Caco-2 (cell line): Measurements from ENCODE around the gene CAPN15. TPM values are rescaled to one million over a fixed set of nuclear protein-coding genes. Genes with fewer than 3 reads are reported as not detected.

Source experiments
- BruUV-seq: library from RNA; stranded (reverse); fragments of 400-500 nt; replicated peaks from 2 replicates; lab custom pipeline; 2021; lab: Mats Ljungman, UMichigan
- CTCF ChIA-PET: fragments of 300-600 bp; sonication (Branson Sonifier 250); formaldehyde crosslinking; loops from one replicate; lab custom pipeline; 2022; ENCODE audit warnings: antibody characterized with exemption; lab: Charles Lee
- POLR2A ChIA-PET: fragments of 300-600 bp; sonication (Branson Sonifier 250); formaldehyde crosslinking; loops from one replicate; lab custom pipeline; 2022; ENCODE audit warnings: antibody characterized with exemption; lab: Charles Lee
- DNase-seq, 2 experiments: peaks; one replicate each; pipeline versions ENCODE4 v3.0.0 to v3.0.0-alpha.2; 2020 to 2022
- H3K27me3 ChIP-seq: replicated peaks from 2 replicates; pipeline ENCODE4 v1.6.0; 2011; ENCODE audit warnings: low read length; ENCODE audit not compliant: control insufficient read depth, insufficient read depth
- H3K36me3 ChIP-seq: 2 replicates; pipeline ENCODE4 v1.5.1; 2011; ENCODE audit warnings: low read length; ENCODE audit not compliant: control insufficient read depth, insufficient read depth
- H3K4me1 ChIP-seq: fragments of 250-450 bp; sonication (Bioruptor Pico); 2 replicates; pipeline ENCODE4 v1.5.1; 2020; ENCODE audit warnings: mild to moderate bottlenecking
- H3K4me3 ChIP-seq: 2 replicates; pipeline ENCODE4 v1.5.1; 2011; ENCODE audit warnings: low read depth, mild to moderate bottlenecking, control low read depth, low read length
- H3K9me3 ChIP-seq: fragments of 250-450 bp; sonication (Bioruptor Pico); 2 replicates; pipeline ENCODE4 v1.5.1; 2020; ENCODE audit warnings: mild to moderate bottlenecking, moderate library complexity
- H3K27ac Mint-ChIP-seq: one replicate; pipeline ENCODE4 v1.8.0; 2022; ENCODE audit warnings: mixed read lengths; ENCODE audit not compliant: unreplicated experiment
- H3K27me3 Mint-ChIP-seq: one replicate; pipeline ENCODE4 v1.8.0; 2022; ENCODE audit warnings: mixed read lengths; ENCODE audit not compliant: insufficient read depth, unreplicated experiment
- H3K36me3 Mint-ChIP-seq: one replicate; pipeline ENCODE4 v1.8.0; 2022; ENCODE audit warnings: mild to moderate bottlenecking, mixed read lengths; ENCODE audit not compliant: insufficient read depth, unreplicated experiment
- H3K4me1 Mint-ChIP-seq: one replicate; pipeline ENCODE4 v1.8.0; 2022; ENCODE audit warnings: low read depth, mixed read lengths; ENCODE audit not compliant: unreplicated experiment
- H3K4me3 Mint-ChIP-seq: one replicate; pipeline ENCODE4 v1.8.0; 2022; ENCODE audit warnings: mild to moderate bottlenecking, moderate library complexity, mixed read lengths; ENCODE audit not compliant: unreplicated experiment
- H3K9me3 Mint-ChIP-seq: one replicate; pipeline ENCODE4 v1.8.0; 2022; ENCODE audit warnings: mixed read lengths; ENCODE audit not compliant: unreplicated experiment
- intact Hi-C: fragments of 100-400 bp; cut with micrococcal nuclease; formaldehyde crosslinking; loops from one replicate; pipeline ENCODE4 v1.10.0; 2022; ENCODE audit not compliant: unreplicated experiment
- total RNA-seq: library from RNA; stranded (reverse); gene quantifications from 2 replicates; pipeline ENCODE4 v1.2.3, GENCODE V29; 2022
- TF ChIP-seq, protein P1 (sequence below), 2 experiments: fragments of 200-600 bp in 1 of 2; IDR thresholded peaks; 1 replicate in 1 of 2; 2 replicates in 1 of 2; pipeline versions ENCODE4 v1.5.1 to v1.8.0; 2011 to 2022; ENCODE audit warnings: antibody characterized with exemption in 1 of 2, control low read depth in 1 of 2, inconsistent platforms in 1 of 2, low read depth in 1 of 2, low read length in 1 of 2, mild to moderate bottlenecking in 1 of 2, moderate library complexity in 1 of 2; ENCODE audit not compliant: insufficient read depth in 1 of 2, severe bottlenecking in 1 of 2, unreplicated experiment in 1 of 2

CAPN15 gene
- total RNA-seq, 1 experiment from 2014 or later: 85.3 TPM

DNA sequence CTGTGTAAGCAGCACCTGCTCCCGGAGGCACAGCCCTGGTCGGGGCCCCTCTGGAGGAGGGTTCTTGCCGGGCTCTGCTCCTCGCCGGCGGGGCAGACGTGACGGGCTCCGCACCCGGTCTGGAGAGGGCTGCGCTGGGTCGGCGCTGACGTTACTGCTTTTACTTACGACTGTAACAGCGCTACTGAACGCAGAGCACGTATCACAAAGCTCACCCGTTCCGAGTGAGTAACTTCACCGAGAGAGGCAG, 61.1 kb downstream of the CAPN15 start:
- H3K4me1 Mint-ChIP-seq: peaks cover 21% of the 10 kb centered on the region
- no peaks in the 10 kb centered on the region for H3K27me3 Mint-ChIP-seq
- H3K27ac Mint-ChIP-seq: peak overlapping the region; percentile 95
- Histone ChIP-seq H3K36me3 (no peaks in the 10 kb centered on the region; the same call in 1 of the 2 replicates), H3K27me3 (no peaks in the 10 kb centered on the region), H3K4me1 (peaks cover 23% of the 10 kb centered on the region), H3K9me3 (no peaks in the 10 kb centered on the region), H3K4me3 (peak overlapping the region; percentile 77)
- peak in 1 of 2 experiments; percentile 60 for DNase-seq
- intact Hi-C loops: loop anchor here (2.0 to 5.0 kb wide), 2 partner anchors 48 to 61 kb away; partner anchors contain the start of genes CAPN15 and METTL26
- ChIA-PET CTCF (no interaction called here), POLR2A (no interaction called here)
- no peaks in the 10 kb centered on the region for H3K9me3 Mint-ChIP-seq
- BruUV-seq: no TSS peak
- H3K4me3 Mint-ChIP-seq: peak overlapping the region; percentile 75
- TF ChIP-seq, protein P1, sequence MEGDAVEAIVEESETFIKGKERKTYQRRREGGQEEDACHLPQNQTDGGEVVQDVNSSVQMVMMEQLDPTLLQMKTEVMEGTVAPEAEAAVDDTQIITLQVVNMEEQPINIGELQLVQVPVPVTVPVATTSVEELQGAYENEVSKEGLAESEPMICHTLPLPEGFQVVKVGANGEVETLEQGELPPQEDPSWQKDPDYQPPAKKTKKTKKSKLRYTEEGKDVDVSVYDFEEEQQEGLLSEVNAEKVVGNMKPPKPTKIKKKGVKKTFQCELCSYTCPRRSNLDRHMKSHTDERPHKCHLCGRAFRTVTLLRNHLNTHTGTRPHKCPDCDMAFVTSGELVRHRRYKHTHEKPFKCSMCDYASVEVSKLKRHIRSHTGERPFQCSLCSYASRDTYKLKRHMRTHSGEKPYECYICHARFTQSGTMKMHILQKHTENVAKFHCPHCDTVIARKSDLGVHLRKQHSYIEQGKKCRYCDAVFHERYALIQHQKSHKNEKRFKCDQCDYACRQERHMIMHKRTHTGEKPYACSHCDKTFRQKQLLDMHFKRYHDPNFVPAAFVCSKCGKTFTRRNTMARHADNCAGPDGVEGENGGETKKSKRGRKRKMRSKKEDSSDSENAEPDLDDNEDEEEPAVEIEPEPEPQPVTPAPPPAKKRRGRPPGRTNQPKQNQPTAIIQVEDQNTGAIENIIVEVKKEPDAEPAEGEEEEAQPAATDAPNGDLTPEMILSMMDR (IDR thresholded peaks at IDR 0.05; ENCODE audit: insufficient read depth in 1 of 2, low read depth in 1 of 2, low read length in 1 of 2, severe bottlenecking in 1 of 2, unreplicated experiment in 1 of 2): no peak
- H3K36me3 Mint-ChIP-seq: peaks cover 40% of the 10 kb centered on the region

DNA sequence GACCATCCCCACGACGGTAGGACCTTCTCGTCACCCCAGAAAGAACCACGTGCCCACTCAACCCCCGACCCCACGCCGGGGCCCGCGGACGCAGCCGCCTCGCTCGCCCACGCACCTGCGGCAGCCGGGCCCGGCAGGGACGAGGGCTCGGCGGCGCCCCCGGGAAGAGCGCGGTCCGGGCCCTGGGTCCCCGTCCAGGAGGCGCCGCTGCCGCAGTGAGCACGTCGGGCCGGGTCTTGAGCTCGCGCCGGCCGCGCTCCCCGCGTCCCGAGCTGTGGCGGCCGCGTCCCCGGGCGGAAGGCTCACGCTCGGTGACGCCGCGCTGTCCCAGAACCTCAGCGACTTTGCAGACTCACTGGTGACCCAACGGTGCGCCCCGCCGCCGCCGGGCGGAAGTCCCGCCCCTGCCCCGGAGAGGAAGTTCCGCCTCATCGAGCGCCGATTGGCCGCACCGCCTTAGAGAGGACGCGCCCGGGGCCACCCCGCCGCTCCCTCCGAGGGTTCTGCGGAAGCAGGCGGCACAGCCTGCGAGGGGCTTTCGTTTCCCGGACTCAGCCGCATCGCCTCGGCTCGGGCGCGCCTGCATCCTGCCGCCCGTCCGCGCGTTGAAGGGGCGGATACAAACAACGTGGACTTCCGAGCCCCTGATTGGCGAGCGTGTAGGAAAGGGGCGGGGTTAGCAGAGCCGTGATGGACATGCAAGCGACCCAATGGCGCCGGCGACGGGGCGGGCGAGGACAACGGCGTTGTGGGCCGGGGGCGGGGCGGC, 61.6 kb downstream of the CAPN15 start:
- H3K9me3 Mint-ChIP-seq: no peaks in the 10 kb centered on the region
- POLR2A ChIA-PET: no interaction called here
- peak overlapping the region; percentile 75 for H3K4me3 Mint-ChIP-seq

DNA sequence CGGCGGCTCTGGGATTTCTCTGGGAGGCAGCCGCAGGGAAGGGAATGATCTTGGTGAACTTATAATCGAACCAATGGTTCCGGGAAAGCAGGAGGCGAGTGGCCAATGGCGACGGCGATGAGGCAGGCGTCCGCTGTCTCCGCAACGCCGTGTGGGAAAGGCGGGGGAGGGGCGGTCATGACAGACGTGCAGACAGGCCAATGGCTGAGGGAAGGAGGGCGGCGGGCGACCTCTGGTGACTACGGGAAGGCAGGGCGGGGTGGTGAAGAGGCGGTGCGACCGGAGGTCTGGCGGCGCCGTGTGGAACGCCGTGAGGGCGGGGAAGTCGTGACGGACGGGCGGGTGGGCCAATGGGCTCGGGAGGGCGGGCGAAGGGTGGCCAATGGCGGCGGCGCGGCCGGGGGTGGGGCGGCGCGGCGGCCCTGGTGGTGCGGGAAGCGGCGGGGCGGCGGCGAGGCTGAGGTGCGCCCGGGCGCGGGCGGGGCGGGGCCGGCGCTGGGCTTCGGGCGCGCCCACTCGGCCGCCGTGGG, 62.2 kb downstream of the CAPN15 start, which contains the start of gene RAB40C:
Gene RAB40C (plus strand): TSS at position 409 of the 530 bp plus-strand sequence. CDS start 226 bp downstream, outside the sequence.
- POLR2A ChIA-PET: interaction anchor here (1.2 kb wide), 1 partner anchor 1566 kb away, joined by 6 read pairs; the partner anchor contains the start of gene TRAF7
- Histone ChIP-seq H3K27me3 (no peaks in the 10 kb centered on the region), H3K36me3 (no peaks in the 10 kb centered on the region; the same call in 1 of the 2 replicates), H3K4me3 (peak within 1 kb of the TSS; percentile 77), H3K4me1 (peaks cover 32% of the 10 kb centered on the region), H3K9me3 (no peaks in the 10 kb centered on the region)
- peak; percentile 97 to 98 for DNase-seq
- intact Hi-C loops: loop anchor here (2.0 to 5.0 kb wide), 2 partner anchors 47 to 62 kb away; partner anchors contain the start of genes CAPN15 and METTL26
- H3K36me3 Mint-ChIP-seq: peaks cover 44% of the 10 kb centered on the region
- CTCF ChIA-PET: no interaction called here
- H3K4me3 Mint-ChIP-seq: peak within 1 kb of the TSS; percentile 75
- peak within 1 kb of the TSS; percentile 95 for H3K27ac Mint-ChIP-seq
- TF ChIP-seq, protein P1 (IDR thresholded peaks at IDR 0.05; ENCODE audit: insufficient read depth in 1 of 2, low read depth in 1 of 2, low read length in 1 of 2, severe bottlenecking in 1 of 2, unreplicated experiment in 1 of 2): no peak
- H3K27me3 Mint-ChIP-seq: no peaks in the 10 kb centered on the region
- no TSS peak for BruUV-seq
- H3K9me3 Mint-ChIP-seq: no peaks in the 10 kb centered on the region
- H3K4me1 Mint-ChIP-seq: peaks cover 25% of the 10 kb centered on the region

More for the DNA sequence above, 61.6 kb downstream of the CAPN15 start:
- Histone ChIP-seq H3K27me3 (no peaks in the 10 kb centered on the region), H3K36me3 (no peaks in the 10 kb centered on the region; the same call in 1 of the 2 replicates), H3K9me3 (no peaks in the 10 kb centered on the region), H3K4me1 (peaks cover 28% of the 10 kb centered on the region), H3K4me3 (peak overlapping the region; percentile 77)
- Mint-ChIP-seq H3K4me1 (peaks cover 25% of the 10 kb centered on the region), H3K36me3 (peaks cover 44% of the 10 kb centered on the region), H3K27ac (peak overlapping the region; percentile 95), H3K27me3 (no peaks in the 10 kb centered on the region)
- TF ChIP-seq, protein P1 (IDR thresholded peaks at IDR 0.05; ENCODE audit: insufficient read depth in 1 of 2, low read depth in 1 of 2, low read length in 1 of 2, severe bottlenecking in 1 of 2, unreplicated experiment in 1 of 2): no peak
- peak; percentile 95 to 96 for DNase-seq
- intact Hi-C loops: loop anchor here (2.0 to 5.0 kb wide), 2 partner anchors 48 to 62 kb away; partner anchors contain the start of genes CAPN15 and METTL26
- no TSS peak for BruUV-seq
- CTCF ChIA-PET: no interaction called here
